Measurements from ENCODE around the gene FAM174C. TPM values are rescaled to one million over a fixed set of nuclear protein-coding genes. Genes with fewer than 3 reads are reported as not detected.

The FAM174C gene
- total RNA-seq, 1 experiment from 2014 or later: 59.4 TPM

DNA sequence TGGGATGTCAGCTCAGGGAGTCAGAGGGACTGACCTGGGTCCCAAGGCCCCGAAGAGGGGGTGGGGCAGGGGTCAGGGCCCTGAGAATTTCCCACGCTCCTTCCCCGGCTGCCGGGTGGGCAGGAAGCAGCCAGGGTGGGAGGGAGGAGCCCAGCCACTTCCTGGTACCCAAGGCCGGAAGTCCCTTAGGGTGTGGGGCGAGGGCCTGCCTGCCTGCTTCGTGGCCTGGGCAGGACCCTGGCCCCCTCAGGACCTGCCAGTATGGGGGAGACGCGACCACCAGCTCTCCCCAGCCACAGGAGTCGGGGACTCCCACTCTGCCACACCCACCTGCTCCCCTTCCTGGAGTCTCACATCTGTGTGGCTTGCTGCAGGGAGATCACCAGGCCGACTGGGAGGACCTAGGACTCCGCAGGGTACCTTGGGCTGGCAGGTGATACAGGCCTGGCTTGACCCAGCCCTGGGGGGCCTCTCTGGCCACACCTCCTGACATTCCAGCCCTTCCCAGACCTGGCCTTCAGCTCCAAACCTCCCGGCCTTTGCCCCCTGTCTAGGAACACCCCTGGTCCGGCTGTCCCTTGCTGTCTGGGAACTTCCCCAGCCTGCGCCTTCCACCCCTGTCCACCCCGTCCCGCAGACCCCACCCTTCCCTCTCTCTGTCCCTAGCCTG is 16.0 kb upstream of the FAM174C start (continued):
- TF ChIP-seq, protein P1, sequence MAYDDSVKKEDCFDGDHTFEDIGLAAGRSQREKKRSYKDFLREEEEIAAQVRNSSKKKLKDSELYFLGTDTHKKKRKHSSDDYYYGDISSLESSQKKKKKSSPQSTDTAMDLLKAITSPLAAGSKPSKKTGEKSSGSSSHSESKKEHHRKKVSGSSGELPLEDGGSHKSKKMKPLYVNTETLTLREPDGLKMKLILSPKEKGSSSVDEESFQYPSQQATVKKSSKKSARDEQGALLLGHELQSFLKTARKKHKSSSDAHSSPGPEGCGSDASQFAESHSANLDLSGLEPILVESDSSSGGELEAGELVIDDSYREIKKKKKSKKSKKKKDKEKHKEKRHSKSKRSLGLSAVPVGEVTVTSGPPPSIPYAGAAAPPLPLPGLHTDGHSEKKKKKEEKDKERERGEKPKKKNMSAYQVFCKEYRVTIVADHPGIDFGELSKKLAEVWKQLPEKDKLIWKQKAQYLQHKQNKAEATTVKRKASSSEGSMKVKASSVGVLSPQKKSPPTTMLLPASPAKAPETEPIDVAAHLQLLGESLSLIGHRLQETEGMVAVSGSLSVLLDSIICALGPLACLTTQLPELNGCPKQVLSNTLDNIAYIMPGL (CRISPR knock-in tag; IDR thresholded peaks at IDR 0.05): no peak
- TF ChIP-seq, protein P2, sequence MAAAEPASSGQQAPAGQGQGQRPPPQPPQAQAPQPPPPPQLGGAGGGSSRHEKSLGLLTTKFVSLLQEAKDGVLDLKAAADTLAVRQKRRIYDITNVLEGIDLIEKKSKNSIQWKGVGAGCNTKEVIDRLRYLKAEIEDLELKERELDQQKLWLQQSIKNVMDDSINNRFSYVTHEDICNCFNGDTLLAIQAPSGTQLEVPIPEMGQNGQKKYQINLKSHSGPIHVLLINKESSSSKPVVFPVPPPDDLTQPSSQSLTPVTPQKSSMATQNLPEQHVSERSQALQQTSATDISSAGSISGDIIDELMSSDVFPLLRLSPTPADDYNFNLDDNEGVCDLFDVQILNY (CRISPR knock-in tag; IDR thresholded peaks at IDR 0.05): no peak
- TF ChIP-seq, protein P3, sequence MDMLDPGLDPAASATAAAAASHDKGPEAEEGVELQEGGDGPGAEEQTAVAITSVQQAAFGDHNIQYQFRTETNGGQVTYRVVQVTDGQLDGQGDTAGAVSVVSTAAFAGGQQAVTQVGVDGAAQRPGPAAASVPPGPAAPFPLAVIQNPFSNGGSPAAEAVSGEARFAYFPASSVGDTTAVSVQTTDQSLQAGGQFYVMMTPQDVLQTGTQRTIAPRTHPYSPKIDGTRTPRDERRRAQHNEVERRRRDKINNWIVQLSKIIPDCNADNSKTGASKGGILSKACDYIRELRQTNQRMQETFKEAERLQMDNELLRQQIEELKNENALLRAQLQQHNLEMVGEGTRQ (CRISPR knock-in tag; IDR thresholded peaks at IDR 0.05): 0 out of 2 replicates have a peak, but pooled peaks have one; percentile 28
- TF ChIP-seq, protein P4, sequence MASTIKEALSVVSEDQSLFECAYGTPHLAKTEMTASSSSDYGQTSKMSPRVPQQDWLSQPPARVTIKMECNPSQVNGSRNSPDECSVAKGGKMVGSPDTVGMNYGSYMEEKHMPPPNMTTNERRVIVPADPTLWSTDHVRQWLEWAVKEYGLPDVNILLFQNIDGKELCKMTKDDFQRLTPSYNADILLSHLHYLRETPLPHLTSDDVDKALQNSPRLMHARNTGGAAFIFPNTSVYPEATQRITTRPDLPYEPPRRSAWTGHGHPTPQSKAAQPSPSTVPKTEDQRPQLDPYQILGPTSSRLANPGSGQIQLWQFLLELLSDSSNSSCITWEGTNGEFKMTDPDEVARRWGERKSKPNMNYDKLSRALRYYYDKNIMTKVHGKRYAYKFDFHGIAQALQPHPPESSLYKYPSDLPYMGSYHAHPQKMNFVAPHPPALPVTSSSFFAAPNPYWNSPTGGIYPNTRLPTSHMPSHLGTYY (CRISPR knock-in tag; IDR thresholded peaks at IDR 0.05): peak; percentile 91
- TF ChIP-seq, protein P5, sequence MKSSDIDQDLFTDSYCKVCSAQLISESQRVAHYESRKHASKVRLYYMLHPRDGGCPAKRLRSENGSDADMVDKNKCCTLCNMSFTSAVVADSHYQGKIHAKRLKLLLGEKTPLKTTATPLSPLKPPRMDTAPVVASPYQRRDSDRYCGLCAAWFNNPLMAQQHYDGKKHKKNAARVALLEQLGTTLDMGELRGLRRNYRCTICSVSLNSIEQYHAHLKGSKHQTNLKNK (CRISPR knock-in tag; IDR thresholded peaks at IDR 0.05): peak; percentile 42; the same call in 1 of the 2 replicates
- TF ChIP-seq ZNF671 (CRISPR knock-in tag; IDR thresholded peaks at IDR 0.05) (peak; percentile 88; the same call in 1 of the 2 replicates), RORB (CRISPR knock-in tag; IDR thresholded peaks at IDR 0.05) (no peak), ZNF138 (CRISPR knock-in tag; conservative IDR thresholded peaks at IDR 0.05) (0 out of 2 replicates have a peak, but pooled peaks have one; percentile 65), CBFB (CRISPR knock-in tag; IDR thresholded peaks at IDR 0.05; ENCODE audit: low read depth) (no peak), ELF4 (CRISPR knock-in tag; IDR thresholded peaks at IDR 0.05; ENCODE audit: low read depth) (no peak), PRRX2 (CRISPR knock-in tag; IDR thresholded peaks at IDR 0.05) (peak; percentile 95), EMX1 (CRISPR knock-in tag; IDR thresholded peaks at IDR 0.05) (peak; percentile 91), FOXP1 (CRISPR knock-in tag; IDR thresholded peaks at IDR 0.05; ENCODE audit: borderline replicate concordance) (peak; percentile 77; the same call in 1 of the 2 replicates), ZNF423 (CRISPR knock-in tag; IDR thresholded peaks at IDR 0.05) (no peak), GABPB1 (CRISPR knock-in tag; IDR thresholded peaks at IDR 0.05) (peak; percentile 41; the same call in 1 of the 2 replicates), TEAD1 (CRISPR knock-in tag; IDR thresholded peaks at IDR 0.05) (no peak; the same call in 1 of the 2 replicates)
- TF ChIP-seq, protein P6, sequence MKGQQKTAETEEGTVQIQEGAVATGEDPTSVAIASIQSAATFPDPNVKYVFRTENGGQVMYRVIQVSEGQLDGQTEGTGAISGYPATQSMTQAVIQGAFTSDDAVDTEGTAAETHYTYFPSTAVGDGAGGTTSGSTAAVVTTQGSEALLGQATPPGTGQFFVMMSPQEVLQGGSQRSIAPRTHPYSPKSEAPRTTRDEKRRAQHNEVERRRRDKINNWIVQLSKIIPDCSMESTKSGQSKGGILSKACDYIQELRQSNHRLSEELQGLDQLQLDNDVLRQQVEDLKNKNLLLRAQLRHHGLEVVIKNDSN (CRISPR knock-in tag; IDR thresholded peaks at IDR 0.05): no peak
- TF ChIP-seq, protein P7, sequence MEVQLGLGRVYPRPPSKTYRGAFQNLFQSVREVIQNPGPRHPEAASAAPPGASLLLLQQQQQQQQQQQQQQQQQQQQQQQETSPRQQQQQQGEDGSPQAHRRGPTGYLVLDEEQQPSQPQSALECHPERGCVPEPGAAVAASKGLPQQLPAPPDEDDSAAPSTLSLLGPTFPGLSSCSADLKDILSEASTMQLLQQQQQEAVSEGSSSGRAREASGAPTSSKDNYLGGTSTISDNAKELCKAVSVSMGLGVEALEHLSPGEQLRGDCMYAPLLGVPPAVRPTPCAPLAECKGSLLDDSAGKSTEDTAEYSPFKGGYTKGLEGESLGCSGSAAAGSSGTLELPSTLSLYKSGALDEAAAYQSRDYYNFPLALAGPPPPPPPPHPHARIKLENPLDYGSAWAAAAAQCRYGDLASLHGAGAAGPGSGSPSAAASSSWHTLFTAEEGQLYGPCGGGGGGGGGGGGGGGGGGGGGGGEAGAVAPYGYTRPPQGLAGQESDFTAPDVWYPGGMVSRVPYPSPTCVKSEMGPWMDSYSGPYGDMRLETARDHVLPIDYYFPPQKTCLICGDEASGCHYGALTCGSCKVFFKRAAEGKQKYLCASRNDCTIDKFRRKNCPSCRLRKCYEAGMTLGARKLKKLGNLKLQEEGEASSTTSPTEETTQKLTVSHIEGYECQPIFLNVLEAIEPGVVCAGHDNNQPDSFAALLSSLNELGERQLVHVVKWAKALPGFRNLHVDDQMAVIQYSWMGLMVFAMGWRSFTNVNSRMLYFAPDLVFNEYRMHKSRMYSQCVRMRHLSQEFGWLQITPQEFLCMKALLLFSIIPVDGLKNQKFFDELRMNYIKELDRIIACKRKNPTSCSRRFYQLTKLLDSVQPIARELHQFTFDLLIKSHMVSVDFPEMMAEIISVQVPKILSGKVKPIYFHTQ (CRISPR knock-in tag; IDR thresholded peaks at IDR 0.05): peak; percentile 90
- TF ChIP-seq, protein P8, sequence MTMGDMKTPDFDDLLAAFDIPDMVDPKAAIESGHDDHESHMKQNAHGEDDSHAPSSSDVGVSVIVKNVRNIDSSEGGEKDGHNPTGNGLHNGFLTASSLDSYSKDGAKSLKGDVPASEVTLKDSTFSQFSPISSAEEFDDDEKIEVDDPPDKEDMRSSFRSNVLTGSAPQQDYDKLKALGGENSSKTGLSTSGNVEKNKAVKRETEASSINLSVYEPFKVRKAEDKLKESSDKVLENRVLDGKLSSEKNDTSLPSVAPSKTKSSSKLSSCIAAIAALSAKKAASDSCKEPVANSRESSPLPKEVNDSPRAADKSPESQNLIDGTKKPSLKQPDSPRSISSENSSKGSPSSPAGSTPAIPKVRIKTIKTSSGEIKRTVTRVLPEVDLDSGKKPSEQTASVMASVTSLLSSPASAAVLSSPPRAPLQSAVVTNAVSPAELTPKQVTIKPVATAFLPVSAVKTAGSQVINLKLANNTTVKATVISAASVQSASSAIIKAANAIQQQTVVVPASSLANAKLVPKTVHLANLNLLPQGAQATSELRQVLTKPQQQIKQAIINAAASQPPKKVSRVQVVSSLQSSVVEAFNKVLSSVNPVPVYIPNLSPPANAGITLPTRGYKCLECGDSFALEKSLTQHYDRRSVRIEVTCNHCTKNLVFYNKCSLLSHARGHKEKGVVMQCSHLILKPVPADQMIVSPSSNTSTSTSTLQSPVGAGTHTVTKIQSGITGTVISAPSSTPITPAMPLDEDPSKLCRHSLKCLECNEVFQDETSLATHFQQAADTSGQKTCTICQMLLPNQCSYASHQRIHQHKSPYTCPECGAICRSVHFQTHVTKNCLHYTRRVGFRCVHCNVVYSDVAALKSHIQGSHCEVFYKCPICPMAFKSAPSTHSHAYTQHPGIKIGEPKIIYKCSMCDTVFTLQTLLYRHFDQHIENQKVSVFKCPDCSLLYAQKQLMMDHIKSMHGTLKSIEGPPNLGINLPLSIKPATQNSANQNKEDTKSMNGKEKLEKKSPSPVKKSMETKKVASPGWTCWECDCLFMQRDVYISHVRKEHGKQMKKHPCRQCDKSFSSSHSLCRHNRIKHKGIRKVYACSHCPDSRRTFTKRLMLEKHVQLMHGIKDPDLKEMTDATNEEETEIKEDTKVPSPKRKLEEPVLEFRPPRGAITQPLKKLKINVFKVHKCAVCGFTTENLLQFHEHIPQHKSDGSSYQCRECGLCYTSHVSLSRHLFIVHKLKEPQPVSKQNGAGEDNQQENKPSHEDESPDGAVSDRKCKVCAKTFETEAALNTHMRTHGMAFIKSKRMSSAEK (CRISPR knock-in tag; IDR thresholded peaks at IDR 0.05; ENCODE audit: borderline replicate concordance): peak; percentile 91; the same call in 1 of the 2 replicates
- TF ChIP-seq, protein P9, sequence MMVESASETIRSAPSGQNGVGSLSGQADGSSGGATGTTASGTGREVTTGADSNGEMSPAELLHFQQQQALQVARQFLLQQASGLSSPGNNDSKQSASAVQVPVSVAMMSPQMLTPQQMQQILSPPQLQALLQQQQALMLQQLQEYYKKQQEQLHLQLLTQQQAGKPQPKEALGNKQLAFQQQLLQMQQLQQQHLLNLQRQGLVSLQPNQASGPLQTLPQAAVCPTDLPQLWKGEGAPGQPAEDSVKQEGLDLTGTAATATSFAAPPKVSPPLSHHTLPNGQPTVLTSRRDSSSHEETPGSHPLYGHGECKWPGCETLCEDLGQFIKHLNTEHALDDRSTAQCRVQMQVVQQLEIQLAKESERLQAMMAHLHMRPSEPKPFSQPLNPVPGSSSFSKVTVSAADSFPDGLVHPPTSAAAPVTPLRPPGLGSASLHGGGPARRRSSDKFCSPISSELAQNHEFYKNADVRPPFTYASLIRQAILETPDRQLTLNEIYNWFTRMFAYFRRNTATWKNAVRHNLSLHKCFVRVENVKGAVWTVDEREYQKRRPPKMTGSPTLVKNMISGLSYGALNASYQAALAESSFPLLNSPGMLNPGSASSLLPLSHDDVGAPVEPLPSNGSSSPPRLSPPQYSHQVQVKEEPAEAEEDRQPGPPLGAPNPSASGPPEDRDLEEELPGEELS (CRISPR knock-in tag; IDR thresholded peaks at IDR 0.05): peak; percentile 25; the same call in 1 of the 2 replicates
- TF ChIP-seq, protein P10, sequence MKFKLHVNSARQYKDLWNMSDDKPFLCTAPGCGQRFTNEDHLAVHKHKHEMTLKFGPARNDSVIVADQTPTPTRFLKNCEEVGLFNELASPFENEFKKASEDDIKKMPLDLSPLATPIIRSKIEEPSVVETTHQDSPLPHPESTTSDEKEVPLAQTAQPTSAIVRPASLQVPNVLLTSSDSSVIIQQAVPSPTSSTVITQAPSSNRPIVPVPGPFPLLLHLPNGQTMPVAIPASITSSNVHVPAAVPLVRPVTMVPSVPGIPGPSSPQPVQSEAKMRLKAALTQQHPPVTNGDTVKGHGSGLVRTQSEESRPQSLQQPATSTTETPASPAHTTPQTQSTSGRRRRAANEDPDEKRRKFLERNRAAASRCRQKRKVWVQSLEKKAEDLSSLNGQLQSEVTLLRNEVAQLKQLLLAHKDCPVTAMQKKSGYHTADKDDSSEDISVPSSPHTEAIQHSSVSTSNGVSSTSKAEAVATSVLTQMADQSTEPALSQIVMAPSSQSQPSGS (CRISPR knock-in tag; IDR thresholded peaks at IDR 0.05; ENCODE audit: borderline replicate concordance, low read depth): no peak

Data from WTC11 (cell line).